ENCODE measurements around the gene SLC38A10.

The SLC38A10 gene

GRCh38 chr17:81299846-81300585 lies 4.9 kb upstream of the SLC38A10 start:
- no peak for DNase-seq

- DNase-seq, result no peak
Observed at GRCh38 chr17:81298991-81299738, 4.1 kb upstream of the SLC38A10 start.

GRCh38 chr17:81298325-81298990 lies 3.4 kb upstream of the SLC38A10 start:
- DNase-seq, result no peak

- DNase-seq, result no peak
Observed at GRCh38 chr17:81295676-81296381, 722 bp upstream of the SLC38A10 start.

- DNase-seq, result no peak
Observed at GRCh38 chr17:81294512-81295030, 536 bp downstream of the SLC38A10 start.

- DNase-seq, result no peak
Observed at GRCh38 chr17:81292450-81292849, 2.7 kb downstream of the SLC38A10 start.

- no peak for DNase-seq
Observed at GRCh38 chr17:81291662-81292061, 3.4 kb downstream of the SLC38A10 start.

GRCh38 chr17:81290230-81290629 lies 4.9 kb downstream of the SLC38A10 start:
- DNase-seq, result no peak

- DNase-seq, result no peak
Observed at GRCh38 chr17:81289627-81290026, 5.5 kb downstream of the SLC38A10 start.

- DNase-seq, result no peak
Observed at GRCh38 chr17:81288715-81289114, 6.4 kb downstream of the SLC38A10 start.

GRCh38 chr17:81287741-81288430 lies 7.2 kb downstream of the SLC38A10 start:
- DNase-seq, result no peak

GRCh38 chr17:81287152-81287551 lies 8.0 kb downstream of the SLC38A10 start:
- DNase-seq, result no peak

GRCh38 chr17:81286491-81287145 lies 8.5 kb downstream of the SLC38A10 start:
- no peak for DNase-seq

- no peak for DNase-seq
Observed at GRCh38 chr17:81285894-81286293, 9.2 kb downstream of the SLC38A10 start.

- DNase-seq, result peak; percentile 68
Observed at GRCh38 chr17:81285179-81285878, 9.8 kb downstream of the SLC38A10 start.

GRCh38 chr17:81282876-81283275 lies 12.2 kb downstream of the SLC38A10 start:
- DNase-seq, result no peak

- no peak for DNase-seq
Observed at GRCh38 chr17:81282141-81282540, 13.0 kb downstream of the SLC38A10 start.

GRCh38 chr17:81280571-81280970 lies 14.5 kb downstream of the SLC38A10 start:
- no peak for DNase-seq

- no peak for DNase-seq
Observed at GRCh38 chr17:81279278-81280275, 15.5 kb downstream of the SLC38A10 start.

All from right kidney (tissue), 1 donor.